ENCODE measurements around the gene NPAS3. TPM values are rescaled to one million over a fixed set of nuclear protein-coding genes. Genes with fewer than 3 reads are reported as not detected.

NPAS3 gene
- total RNA-seq, 3 donors from 2014 or later = 0.96 to 4.0 (median 2.0) TPM

GRCh38 chr14:33768458-33768830 lies 829.8 kb downstream of the NPAS3 start:
- Histone ChIP-seq H3K4me3 (no peak overlapping the region), H3K27me3 (no peaks in the 10 kb centered on the region), H3K9me3 (no peaks in the 10 kb centered on the region), H3K27ac (no peak overlapping the region), H3K4me1 (no peaks in the 10 kb centered on the region), H3K36me3 (no peaks in the 10 kb centered on the region)
- no peak for DNase-seq (ENCODE audit: low spot score in 2 of 2)
- intact Hi-C loops (cut with DNase I; ENCODE audit: low total_unique reads) = no loop called here
- TF ChIP-seq CTCF (IDR thresholded peaks at IDR 0.05) = no peak
- TF ChIP-seq POLR2A (IDR thresholded peaks at IDR 0.05) = no peak
- no peak for TF ChIP-seq POLR2AphosphoS5 (IDR thresholded peaks at IDR 0.05)

DNA sequence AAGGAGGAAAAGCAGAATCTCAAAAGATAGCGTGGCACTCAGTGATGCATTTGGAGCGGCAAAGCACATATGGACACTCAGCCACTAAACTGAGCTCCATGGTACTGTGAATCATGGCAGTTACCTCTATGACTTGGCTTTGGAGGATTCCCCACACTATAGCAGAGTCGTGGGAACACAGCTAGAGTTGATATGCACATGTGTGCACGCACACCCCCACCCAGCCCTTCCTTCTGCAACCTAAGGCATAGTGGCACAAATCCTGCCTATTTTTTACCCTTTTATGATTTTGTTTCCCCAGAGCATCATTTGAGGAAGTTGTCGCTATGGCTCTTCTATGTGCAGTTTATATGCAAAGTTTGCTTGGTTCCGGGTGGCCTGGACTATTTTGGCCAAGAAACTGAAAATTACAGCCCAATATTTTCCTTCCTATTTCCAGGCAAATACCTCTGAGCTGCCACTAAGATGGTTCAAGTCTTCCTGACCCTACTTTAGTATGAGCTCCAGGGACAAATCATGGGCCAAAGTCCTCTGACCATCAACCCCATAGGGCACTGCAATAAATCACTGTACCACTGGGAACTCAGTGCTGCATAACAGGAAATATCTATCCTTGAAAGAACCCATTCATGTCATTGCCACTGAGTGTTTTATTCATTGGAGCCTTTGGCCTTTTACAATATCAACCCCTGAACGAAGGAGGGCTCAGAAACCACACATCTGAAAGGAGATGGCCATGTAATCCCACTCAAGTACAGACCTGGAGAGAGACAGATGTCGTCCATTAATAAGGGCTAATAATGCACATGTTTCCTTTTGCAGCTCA lies 834.7 kb downstream of the NPAS3 start:
- Histone ChIP-seq H3K9me3 (no peaks in the 10 kb centered on the region), H3K27ac (no peak overlapping the region), H3K4me3 (no peak overlapping the region), H3K4me1 (no peaks in the 10 kb centered on the region), H3K27me3 (no peaks in the 10 kb centered on the region), H3K36me3 (no peaks in the 10 kb centered on the region)
- DNase-seq (ENCODE audit: low spot score in 2 of 2) = no peak
- intact Hi-C loops (cut with DNase I; ENCODE audit: low total_unique reads) = loop anchor here (5.0 kb wide), 1 partner anchor 1081 kb away; no protein-coding TSS in a partner anchor
- TF ChIP-seq POLR2AphosphoS5 (IDR thresholded peaks at IDR 0.05) (no peak), POLR2A (IDR thresholded peaks at IDR 0.05) (no peak), CTCF (IDR thresholded peaks at IDR 0.05) (no peak)

GRCh38 chr14:33774161-33774560 lies 835.5 kb downstream of the NPAS3 start:
- Histone ChIP-seq H3K27me3 (no peaks in the 10 kb centered on the region), H3K9me3 (no peaks in the 10 kb centered on the region), H3K27ac (no peak overlapping the region), H3K36me3 (no peaks in the 10 kb centered on the region), H3K4me3 (no peak overlapping the region), H3K4me1 (no peaks in the 10 kb centered on the region)
- TF ChIP-seq POLR2AphosphoS5 (IDR thresholded peaks at IDR 0.05) (no peak), POLR2A (IDR thresholded peaks at IDR 0.05) (no peak), CTCF (IDR thresholded peaks at IDR 0.05) (no peak)
- intact Hi-C loops (cut with DNase I; ENCODE audit: low total_unique reads) = loop anchor here (5.0 kb wide), 1 partner anchor 1082 kb away; no protein-coding TSS in a partner anchor
- no peak for DNase-seq (ENCODE audit: low spot score in 2 of 2)

GRCh38 chr14:33774723-33775470 lies 836.2 kb downstream of the NPAS3 start:
- H3K27me3 ChIP-seq = no peaks in the 10 kb centered on the region
- H3K9me3 ChIP-seq = no peaks in the 10 kb centered on the region
- TF ChIP-seq CTCF (IDR thresholded peaks at IDR 0.05) = no peak
- TF ChIP-seq POLR2AphosphoS5 (IDR thresholded peaks at IDR 0.05) = no peak
- no peak for TF ChIP-seq POLR2A (IDR thresholded peaks at IDR 0.05)
- no peak for DNase-seq (ENCODE audit: low spot score in 2 of 2)
- H3K27ac ChIP-seq = no peak overlapping the region
- H3K36me3 ChIP-seq = no peaks in the 10 kb centered on the region
- intact Hi-C loops (cut with DNase I; ENCODE audit: low total_unique reads) = loop anchor here (5.0 kb wide), 1 partner anchor 1083 kb away; no protein-coding TSS in a partner anchor
- H3K4me3 ChIP-seq = no peak overlapping the region
- H3K4me1 ChIP-seq = no peaks in the 10 kb centered on the region

- no peaks in the 10 kb centered on the region for H3K9me3 ChIP-seq
- H3K4me3 ChIP-seq = no peak overlapping the region
- intact Hi-C loops (cut with DNase I; ENCODE audit: low total_unique reads) = no loop called here
- no peaks in the 10 kb centered on the region for H3K27me3 ChIP-seq
- H3K36me3 ChIP-seq = no peaks in the 10 kb centered on the region
- no peaks in the 10 kb centered on the region for H3K4me1 ChIP-seq
- no peak for DNase-seq (ENCODE audit: low spot score in 2 of 2)
- no peak overlapping the region for H3K27ac ChIP-seq
- TF ChIP-seq POLR2A (IDR thresholded peaks at IDR 0.05) = no peak
- no peak for TF ChIP-seq CTCF (IDR thresholded peaks at IDR 0.05)
- no peak for TF ChIP-seq POLR2AphosphoS5 (IDR thresholded peaks at IDR 0.05)
Measured at GRCh38 chr14:33776871-33777270, 838.2 kb downstream of the NPAS3 start.

All from breast epithelium (tissue), 4 donors.